ENCODE results near the gene HS3ST5. TPM values are rescaled to one million over a fixed set of nuclear protein-coding genes. Genes with fewer than 3 reads are reported as not detected.

The HS3ST5 gene
- total RNA-seq, 1 donor from 2014 or later, result 3.6 TPM

- no peak overlapping the region for H3K4me3 Mint-ChIP-seq
Observed at GRCh38 chr6:114010540-114010939, 332.3 kb downstream of the HS3ST5 start.

GRCh38 chr6:114009192-114009591 is 333.6 kb downstream of the HS3ST5 start:
- H3K4me1 Mint-ChIP-seq (ENCODE audit: unreplicated experiment), result peaks cover 16% of the 10 kb centered on the region
- H3K4me3 Mint-ChIP-seq, result peak overlapping the region; percentile 81
- no peak for TF ChIP-seq CTCF (conservative IDR thresholded peaks at IDR 0.05)
- peaks cover 4% of the 10 kb centered on the region for H3K9me3 Mint-ChIP-seq
- no peaks in the 10 kb centered on the region for H3K27me3 Mint-ChIP-seq
- no peak for DNase-seq (ENCODE audit: extremely low spot score, unreplicated experiment)
- peaks cover 4% of the 10 kb centered on the region for H3K36me3 Mint-ChIP-seq
- no peak overlapping the region for H3K27ac Mint-ChIP-seq

More at GRCh38 chr6:114010540-114010939, 332.3 kb downstream of the HS3ST5 start:
- Mint-ChIP-seq H3K4me1 (ENCODE audit: unreplicated experiment) (peaks cover 16% of the 10 kb centered on the region), H3K9me3 (peaks cover 4% of the 10 kb centered on the region), H3K36me3 (peaks cover 4% of the 10 kb centered on the region), H3K27ac (no peak overlapping the region), H3K27me3 (no peaks in the 10 kb centered on the region)
- no peak for DNase-seq (ENCODE audit: extremely low spot score, unreplicated experiment)
- no peak for TF ChIP-seq CTCF (conservative IDR thresholded peaks at IDR 0.05)

GRCh38 chr6:114008331-114008730 is 334.5 kb downstream of the HS3ST5 start:
- Mint-ChIP-seq H3K27me3 (no peaks in the 10 kb centered on the region), H3K4me1 (ENCODE audit: unreplicated experiment) (peaks cover 16% of the 10 kb centered on the region), H3K9me3 (peaks cover 4% of the 10 kb centered on the region), H3K4me3 (peak overlapping the region; percentile 39), H3K36me3 (peaks cover 4% of the 10 kb centered on the region), H3K27ac (peak overlapping the region; percentile 58)
- no peak for DNase-seq (ENCODE audit: extremely low spot score, unreplicated experiment)
- TF ChIP-seq CTCF (conservative IDR thresholded peaks at IDR 0.05), result no peak

GRCh38 chr6:114007516-114007915 is 335.3 kb downstream of the HS3ST5 start:
- Mint-ChIP-seq H3K27me3 (no peaks in the 10 kb centered on the region), H3K4me3 (peak overlapping the region; percentile 27), H3K9me3 (peaks cover 4% of the 10 kb centered on the region), H3K4me1 (ENCODE audit: unreplicated experiment) (peaks cover 16% of the 10 kb centered on the region), H3K27ac (peak overlapping the region; percentile 58), H3K36me3 (peaks cover 4% of the 10 kb centered on the region)
- no peak for DNase-seq (ENCODE audit: extremely low spot score, unreplicated experiment)
- TF ChIP-seq CTCF (conservative IDR thresholded peaks at IDR 0.05), result no peak

Measured in type B pancreatic cell (in vitro differentiated cells).